Transverse colon (tissue), 4 donors: ENCODE results near the gene TEX30. TPM values are rescaled to one million over a fixed set of nuclear protein-coding genes. Genes with fewer than 3 reads are reported as not detected.

Experiments used
- DNase-seq: peaks from one replicate; pipeline ENCODE4 v3.0.0-alpha.2; 2019
- H3K27ac ChIP-seq, 4 donors: fragments of 200-600 bp; sonication (generic); 2 replicates each; pipeline ENCODE4 v1.5.1; 2016 to 2018; ENCODE audit warnings: inconsistent platforms in 4 of 4
- H3K27me3 ChIP-seq: fragments of 200-600 bp; sonication (generic); 2 replicates; pipeline ENCODE4 v1.5.1; 2017; ENCODE audit warnings: inconsistent platforms
- H3K36me3 ChIP-seq, 4 donors: fragments of 200-600 bp; sonication (generic); 2 replicates each; pipeline ENCODE4 v1.5.1; 2017 to 2019; ENCODE audit warnings: inconsistent platforms in 4 of 4
- H3K4me1 ChIP-seq, 4 donors: fragments of 200-600 bp; sonication (generic); 2 replicates each; pipeline ENCODE4 v1.5.1; 2017 to 2020; ENCODE audit warnings: inconsistent platforms in 4 of 4
- H3K4me3 ChIP-seq, 4 donors: fragments of 200-600 bp; sonication (generic); 1 replicate in 1 of 4; 2 replicates in 3 of 4; pipeline versions ENCODE4 v1.5.1 to v1.6.1; 2017 to 2019; ENCODE audit warnings: inconsistent platforms in 4 of 4
- H3K9me3 ChIP-seq, 2 donors: fragments of 200-600 bp; sonication (generic); 2 replicates each; pipeline ENCODE4 v1.5.1; 2017 to 2019; ENCODE audit warnings: inconsistent platforms in 2 of 2
- EP300 ChIP-seq: sonication (generic); formaldehyde crosslinking; IDR thresholded peaks from one replicate; pipeline ENCODE4 v1.6.1; 2017; ENCODE audit warnings: antibody characterized with exemption, low read depth
- POLR2A ChIP-seq: fragments of 450-650 bp; IDR thresholded peaks from one replicate; pipeline ENCODE4 v1.6.1; 2016; ENCODE audit warnings: antibody characterized with exemption, mild to moderate bottlenecking, moderate library complexity
- POLR2AphosphoS5 ChIP-seq, 3 donors: sonication (generic); formaldehyde crosslinking; IDR thresholded peaks; one replicate each; pipeline ENCODE4 v1.6.1; 2016; ENCODE audit warnings: antibody characterized with exemption in 3 of 3
- WGBS, 2 donors: methylation state at CpG; one replicate each; pipeline ENCODE4 v1.1.5; 2018; ENCODE audit warnings: low coverage in 1 of 2; 5-methylcytosine and 5-hydroxymethylcytosine counted together
- in situ Hi-C, 4 donors: fragments of 200-750 bp; cut with MboI; loops; one replicate each; pipeline versions ENCODE4 v1.15.0 to v1.15.1; 2017; ENCODE audit warnings: low sequenced_read_pairs in 3 of 4, low pct_ligation_motif_present in 1 of 4, low pct_unique_long_range_greater_than_20kb in 1 of 4
- intact Hi-C: fragments of 100-400 bp; cut with DNase I; formaldehyde crosslinking; loops from one replicate; pipeline ENCODE4 v1.15.1; 2023; ENCODE audit warnings: low total_unique reads
- total RNA-seq, 4 donors: library from RNA; depleted of rRNA; stranded (reverse); fragments of >200 nt; gene quantifications; one replicate each; pipeline ENCODE4 v1.1.0, GENCODE V29; 2016
- TF ChIP-seq, protein P1 (sequence below), 5 experiments: fragments of 200-600 bp in 3 of 5; fragments of 450-650 bp in 2 of 5; sonication (generic) in 3 of 5; IDR thresholded peaks; 1 replicate in 2 of 5; 2 replicates in 3 of 5; pipeline ENCODE4 v1.5.1; 2016 to 2017; ENCODE audit warnings: antibody characterized with exemption in 5 of 5, inconsistent platforms in 3 of 5, mild to moderate bottlenecking in 2 of 5, moderate library complexity in 1 of 5

The TEX30 gene
- total RNA-seq, 4 donors from 2014 or later: 5.4 to 6.0 (median 6.0) TPM; not detected in 1

- in situ Hi-C loops: no loop called here
- TF ChIP-seq, protein P1, sequence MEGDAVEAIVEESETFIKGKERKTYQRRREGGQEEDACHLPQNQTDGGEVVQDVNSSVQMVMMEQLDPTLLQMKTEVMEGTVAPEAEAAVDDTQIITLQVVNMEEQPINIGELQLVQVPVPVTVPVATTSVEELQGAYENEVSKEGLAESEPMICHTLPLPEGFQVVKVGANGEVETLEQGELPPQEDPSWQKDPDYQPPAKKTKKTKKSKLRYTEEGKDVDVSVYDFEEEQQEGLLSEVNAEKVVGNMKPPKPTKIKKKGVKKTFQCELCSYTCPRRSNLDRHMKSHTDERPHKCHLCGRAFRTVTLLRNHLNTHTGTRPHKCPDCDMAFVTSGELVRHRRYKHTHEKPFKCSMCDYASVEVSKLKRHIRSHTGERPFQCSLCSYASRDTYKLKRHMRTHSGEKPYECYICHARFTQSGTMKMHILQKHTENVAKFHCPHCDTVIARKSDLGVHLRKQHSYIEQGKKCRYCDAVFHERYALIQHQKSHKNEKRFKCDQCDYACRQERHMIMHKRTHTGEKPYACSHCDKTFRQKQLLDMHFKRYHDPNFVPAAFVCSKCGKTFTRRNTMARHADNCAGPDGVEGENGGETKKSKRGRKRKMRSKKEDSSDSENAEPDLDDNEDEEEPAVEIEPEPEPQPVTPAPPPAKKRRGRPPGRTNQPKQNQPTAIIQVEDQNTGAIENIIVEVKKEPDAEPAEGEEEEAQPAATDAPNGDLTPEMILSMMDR (IDR thresholded peaks at IDR 0.05): no peak
- TF ChIP-seq POLR2A (no peak), EP300 (no peak), POLR2AphosphoS5 (IDR thresholded peaks at IDR 0.05) (no peak)
These were observed 9.8 kb downstream of the TEX30 start for GRCh38 chr13:102763741-102764140.

DNA sequence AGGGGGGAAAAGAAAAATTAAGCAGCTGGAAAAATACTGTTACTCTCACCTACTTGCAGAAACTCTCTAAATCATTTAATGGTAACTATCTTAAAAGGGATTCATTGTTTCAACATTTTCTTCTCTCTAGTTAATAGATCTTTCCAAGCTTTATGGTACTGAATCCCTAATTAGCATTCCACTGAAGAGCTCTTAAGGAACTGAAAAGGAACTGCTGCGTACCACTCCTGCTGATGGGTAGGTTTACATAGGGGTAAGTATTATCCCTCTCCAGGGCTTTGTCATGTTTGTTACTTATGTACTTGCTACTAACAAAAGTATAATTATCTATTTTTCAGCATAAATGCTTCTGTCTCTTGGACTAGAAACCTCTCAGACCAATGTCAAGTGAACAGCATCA is 12.5 kb downstream of the TEX30 start:
- DNase-seq: no peak
- H3K27me3 ChIP-seq: no peaks in the 10 kb centered on the region
- WGBS, 2 donors: 90 to 100% methylated on average over 1 of the region's 1 CpG
- H3K9me3 ChIP-seq: no peaks in the 10 kb centered on the region
- no peaks in the 10 kb centered on the region for H3K36me3 ChIP-seq
- in situ Hi-C loops: no loop called here
- no peak overlapping the region for H3K27ac ChIP-seq
- H3K4me1 ChIP-seq: no peaks in the 10 kb centered on the region
- intact Hi-C loops: no loop called here
- TF ChIP-seq POLR2A (no peak), EP300 (no peak), POLR2AphosphoS5 (IDR thresholded peaks at IDR 0.05) (no peak)
- TF ChIP-seq, protein P1 (IDR thresholded peaks at IDR 0.05): no peak
- H3K4me3 ChIP-seq: no peak overlapping the region

More at GRCh38 chr13:102763741-102764140, 9.8 kb downstream of the TEX30 start:
- no peaks in the 10 kb centered on the region for H3K36me3 ChIP-seq
- WGBS, 2 donors: 100% methylated on average over 1 of the region's 1 CpG; no CpG with 5 or more reads in 1 of the 2 donors
- no peaks in the 10 kb centered on the region for H3K4me1 ChIP-seq
- DNase-seq: no peak
- no peaks in the 10 kb centered on the region for H3K9me3 ChIP-seq
- no peaks in the 10 kb centered on the region for H3K27me3 ChIP-seq
- no peak overlapping the region for H3K4me3 ChIP-seq
- no peak overlapping the region for H3K27ac ChIP-seq
- intact Hi-C loops: no loop called here

- Histone ChIP-seq H3K4me3 (no peak overlapping the region), H3K9me3 (no peaks in the 10 kb centered on the region), H3K27ac (no peak overlapping the region), H3K4me1 (no peaks in the 10 kb centered on the region), H3K27me3 (no peaks in the 10 kb centered on the region), H3K36me3 (no peaks in the 10 kb centered on the region)
- intact Hi-C loops: no loop called here
- DNase-seq: no peak
- WGBS, 2 donors: 81 to 86% methylated on average over 2 of the region's 2 CpGs
- no peak for TF ChIP-seq POLR2AphosphoS5 (IDR thresholded peaks at IDR 0.05)
- TF ChIP-seq, protein P1 (IDR thresholded peaks at IDR 0.05): no peak
- no peak for TF ChIP-seq EP300
- in situ Hi-C loops: no loop called here
These were observed 14.7 kb downstream of the TEX30 start for GRCh38 chr13:102758842-102759241.

DNA sequence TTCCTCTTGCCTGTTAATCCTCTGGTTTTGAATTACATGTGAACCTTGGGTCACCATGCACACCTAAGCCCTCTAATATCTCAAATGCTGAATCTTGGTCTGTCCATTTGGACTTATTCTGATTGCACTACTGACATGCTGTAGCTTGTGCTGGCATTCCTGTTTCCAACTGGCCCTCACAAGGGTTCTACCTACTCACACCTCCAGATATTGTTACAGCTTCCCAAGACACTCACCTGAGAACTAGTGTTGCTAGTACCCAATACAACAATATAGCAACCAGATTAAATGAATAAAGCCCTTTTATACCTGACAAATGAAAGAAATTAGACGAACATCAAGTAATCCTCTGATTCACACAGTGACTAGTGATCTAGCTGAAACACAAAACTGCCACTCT is 16.6 kb downstream of the TEX30 start:
- no peaks in the 10 kb centered on the region for H3K9me3 ChIP-seq
- no peaks in the 10 kb centered on the region for H3K36me3 ChIP-seq
- WGBS, 2 donors: 80 to 84% methylated on average over 1 of the region's 1 CpG
- intact Hi-C loops (no loop called here), in situ Hi-C loops (no loop called here)
- H3K27me3 ChIP-seq: no peaks in the 10 kb centered on the region
- H3K4me3 ChIP-seq: no peak overlapping the region
- no peak overlapping the region for H3K27ac ChIP-seq
- TF ChIP-seq, protein P1 (IDR thresholded peaks at IDR 0.05): no peak
- TF ChIP-seq POLR2AphosphoS5 (IDR thresholded peaks at IDR 0.05) (no peak), POLR2A (no peak), EP300 (no peak)
- H3K4me1 ChIP-seq: no peaks in the 10 kb centered on the region
- DNase-seq: no peak
